Neural progenitor cell (in vitro differentiated cells): Measurements from ENCODE around the gene CSTF1.

Experiments
- EZH2 ChIP-seq: fragments of 200-600 bp; sonication (generic); IDR thresholded peaks from 2 replicates; pipeline ENCODE4 v1.6.1; 2017; ENCODE audit warnings: antibody characterized with exemption, mild to moderate bottlenecking, moderate library complexity
- EZH2phosphoT487 ChIP-seq: fragments of 200-600 bp; sonication (generic); IDR thresholded peaks from 2 replicates; pipeline ENCODE4 v1.6.1; 2017; ENCODE audit warnings: antibody characterized with exemption
- TF ChIP-seq, protein P1 (sequence below): fragments of 200-600 bp; sonication (generic); IDR thresholded peaks from 2 replicates; pipeline ENCODE4 v1.5.1; 2017; ENCODE audit warnings: antibody characterized with exemption, mild to moderate bottlenecking

DNA sequence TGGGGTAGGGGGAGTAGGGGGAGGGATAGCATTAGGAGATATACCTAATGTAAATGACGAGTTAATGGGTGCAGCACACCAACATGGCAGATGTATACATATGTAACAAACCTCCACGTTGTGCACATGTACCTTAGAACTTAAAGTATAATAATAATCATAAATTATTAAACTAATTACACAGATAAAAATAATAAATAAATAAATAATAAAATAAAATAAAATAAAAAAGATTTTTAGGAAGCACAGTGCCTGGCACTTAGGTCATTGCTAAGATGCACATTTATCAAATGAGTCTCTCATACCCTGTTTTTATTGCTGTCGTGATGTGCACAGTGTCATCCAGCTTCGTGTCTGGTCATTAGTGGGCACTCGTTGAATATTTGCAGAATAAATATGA, 57.0 kb downstream of the CSTF1 start:
- TF ChIP-seq, protein P1, sequence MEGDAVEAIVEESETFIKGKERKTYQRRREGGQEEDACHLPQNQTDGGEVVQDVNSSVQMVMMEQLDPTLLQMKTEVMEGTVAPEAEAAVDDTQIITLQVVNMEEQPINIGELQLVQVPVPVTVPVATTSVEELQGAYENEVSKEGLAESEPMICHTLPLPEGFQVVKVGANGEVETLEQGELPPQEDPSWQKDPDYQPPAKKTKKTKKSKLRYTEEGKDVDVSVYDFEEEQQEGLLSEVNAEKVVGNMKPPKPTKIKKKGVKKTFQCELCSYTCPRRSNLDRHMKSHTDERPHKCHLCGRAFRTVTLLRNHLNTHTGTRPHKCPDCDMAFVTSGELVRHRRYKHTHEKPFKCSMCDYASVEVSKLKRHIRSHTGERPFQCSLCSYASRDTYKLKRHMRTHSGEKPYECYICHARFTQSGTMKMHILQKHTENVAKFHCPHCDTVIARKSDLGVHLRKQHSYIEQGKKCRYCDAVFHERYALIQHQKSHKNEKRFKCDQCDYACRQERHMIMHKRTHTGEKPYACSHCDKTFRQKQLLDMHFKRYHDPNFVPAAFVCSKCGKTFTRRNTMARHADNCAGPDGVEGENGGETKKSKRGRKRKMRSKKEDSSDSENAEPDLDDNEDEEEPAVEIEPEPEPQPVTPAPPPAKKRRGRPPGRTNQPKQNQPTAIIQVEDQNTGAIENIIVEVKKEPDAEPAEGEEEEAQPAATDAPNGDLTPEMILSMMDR = no peak
- TF ChIP-seq EZH2 (no peak), EZH2phosphoT487 (no peak)
